SK-N-SH treated with all-trans-retinoic acid at 6 μM for 48 hours (cell line): ENCODE measurements around the gene PHF23.

Experiments used
- ARNTL ChIP-seq: fragments of 450-650 bp; formaldehyde crosslinking; IDR thresholded peaks from 2 replicates; pipeline ENCODE4 v1.5.0; 2020; ENCODE audit warnings: low read depth, mild to moderate bottlenecking, moderate library complexity, borderline replicate concordance
- ESRRG ChIP-seq: fragments of 250-450 bp; sonication (Bioruptor Pico); IDR thresholded peaks from 2 replicates; pipeline ENCODE4 v1.6.1; 2021; ENCODE audit warnings: mild to moderate bottlenecking
- PPARA ChIP-seq: fragments of 250-450 bp; sonication (Bioruptor Pico); IDR thresholded peaks from 2 replicates; pipeline ENCODE4 v1.5.0; 2020; ENCODE audit warnings: mild to moderate bottlenecking, borderline replicate concordance
- TCF4 ChIP-seq: fragments of 250-450 bp; sonication (Bioruptor Pico); IDR thresholded peaks from 2 replicates; pipeline ENCODE4 v1.8.0; 2021; ENCODE audit warnings: mild to moderate bottlenecking, moderate library complexity, borderline replicate concordance
- TOX ChIP-seq: fragments of 250-450 bp; sonication (Bioruptor Pico); IDR thresholded peaks from 2 replicates; pipeline ENCODE4 v1.8.0; 2021; ENCODE audit warnings: mild to moderate bottlenecking, moderate library complexity, borderline replicate concordance
- ZC3H10 ChIP-seq: fragments of 250-450 bp; sonication (Bioruptor Pico); IDR thresholded peaks from 2 replicates; pipeline ENCODE4 v1.5.1; 2021; ENCODE audit warnings: mild to moderate bottlenecking, moderate library complexity
- ZFP3 ChIP-seq: fragments of 250-450 bp; sonication (Bioruptor Pico); IDR thresholded peaks from 2 replicates; pipeline ENCODE4 v1.5.0; 2020; ENCODE audit warnings: mild to moderate bottlenecking, moderate library complexity
- ZNF565 ChIP-seq: fragments of 450-650 bp; formaldehyde crosslinking; conservative IDR thresholded peaks from 2 replicates; pipeline ENCODE4 v1.5.0; 2020; ENCODE audit warnings: low read depth, mild to moderate bottlenecking, moderate library complexity
- ZNF8 ChIP-seq: fragments of 450-650 bp; formaldehyde crosslinking; IDR thresholded peaks from 2 replicates; pipeline ENCODE4 v1.5.0; 2020; ENCODE audit warnings: mild to moderate bottlenecking, moderate library complexity
- TF ChIP-seq, protein P1 (sequence below): fragments of 250-450 bp; sonication (Bioruptor Pico); IDR thresholded peaks from 2 replicates; pipeline ENCODE4 v1.5.1; 2020; ENCODE audit warnings: low read depth, mild to moderate bottlenecking, moderate library complexity
- TF ChIP-seq, protein P2 (sequence below): fragments of 250-450 bp; sonication (Bioruptor Pico); IDR thresholded peaks from 2 replicates; pipeline ENCODE4 v1.8.0; 2020; ENCODE audit warnings: mild to moderate bottlenecking, moderate library complexity, borderline replicate concordance
- TF ChIP-seq, protein P3 (sequence below): fragments of 250-450 bp; sonication (Bioruptor Pico); IDR thresholded peaks from 2 replicates; pipeline ENCODE4 v1.5.0; 2020; ENCODE audit warnings: mild to moderate bottlenecking, moderate library complexity
- TF ChIP-seq, protein P4 (sequence below): fragments of 250-450 bp; sonication (Bioruptor Pico); IDR thresholded peaks from 2 replicates; pipeline ENCODE4 v1.5.1; 2021; ENCODE audit warnings: mild to moderate bottlenecking, moderate library complexity

DNA sequence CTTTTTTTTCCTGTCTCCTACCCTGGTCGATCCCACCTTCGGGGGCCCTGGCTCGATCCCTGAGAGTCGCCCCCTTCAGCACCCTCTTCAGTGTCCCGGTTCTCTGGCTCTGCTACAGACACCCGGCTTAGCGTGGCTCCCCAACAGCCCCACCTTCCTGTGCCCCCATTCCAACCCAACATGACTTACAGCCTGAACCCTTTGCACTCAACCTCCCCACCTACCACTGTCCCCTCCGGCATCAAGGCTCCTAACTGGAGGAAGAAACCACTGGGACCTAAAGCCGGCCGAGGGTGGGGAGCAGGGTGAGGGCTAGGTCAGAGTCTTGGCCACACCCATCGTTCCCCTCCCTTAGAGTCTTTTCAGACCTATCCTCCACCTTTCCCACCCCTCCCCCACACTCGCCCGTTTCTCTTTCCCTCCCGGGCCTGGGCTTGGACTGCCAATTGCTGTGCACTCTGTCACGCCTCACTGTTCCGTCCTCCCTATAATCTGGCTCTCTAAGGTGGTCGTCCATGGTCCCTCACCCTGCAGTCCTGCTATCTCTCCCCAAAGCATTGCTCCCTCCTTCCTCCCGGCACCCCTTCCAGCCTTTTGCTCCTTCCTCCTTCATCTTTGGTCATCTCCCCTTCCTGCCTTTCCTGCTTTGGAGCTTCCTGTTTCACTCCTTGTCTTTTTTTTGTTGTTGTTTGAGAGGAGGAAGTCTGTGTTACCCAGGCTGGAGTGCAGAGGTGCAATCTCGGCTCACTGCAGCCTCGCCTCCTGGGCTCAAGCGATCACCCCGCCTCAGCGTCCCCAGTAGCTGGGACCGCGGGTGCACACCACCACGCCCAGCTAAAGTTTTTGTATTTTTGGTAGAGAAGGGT is 23.9 kb upstream of the PHF23 start:
- TF ChIP-seq, protein P1, sequence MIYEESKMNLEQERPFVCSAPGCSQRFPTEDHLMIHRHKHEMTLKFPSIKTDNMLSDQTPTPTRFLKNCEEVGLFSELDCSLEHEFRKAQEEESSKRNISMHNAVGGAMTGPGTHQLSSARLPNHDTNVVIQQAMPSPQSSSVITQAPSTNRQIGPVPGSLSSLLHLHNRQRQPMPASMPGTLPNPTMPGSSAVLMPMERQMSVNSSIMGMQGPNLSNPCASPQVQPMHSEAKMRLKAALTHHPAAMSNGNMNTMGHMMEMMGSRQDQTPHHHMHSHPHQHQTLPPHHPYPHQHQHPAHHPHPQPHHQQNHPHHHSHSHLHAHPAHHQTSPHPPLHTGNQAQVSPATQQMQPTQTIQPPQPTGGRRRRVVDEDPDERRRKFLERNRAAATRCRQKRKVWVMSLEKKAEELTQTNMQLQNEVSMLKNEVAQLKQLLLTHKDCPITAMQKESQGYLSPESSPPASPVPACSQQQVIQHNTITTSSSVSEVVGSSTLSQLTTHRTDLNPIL (CRISPR knock-in tag) = no peak
- TF ChIP-seq, protein P2, sequence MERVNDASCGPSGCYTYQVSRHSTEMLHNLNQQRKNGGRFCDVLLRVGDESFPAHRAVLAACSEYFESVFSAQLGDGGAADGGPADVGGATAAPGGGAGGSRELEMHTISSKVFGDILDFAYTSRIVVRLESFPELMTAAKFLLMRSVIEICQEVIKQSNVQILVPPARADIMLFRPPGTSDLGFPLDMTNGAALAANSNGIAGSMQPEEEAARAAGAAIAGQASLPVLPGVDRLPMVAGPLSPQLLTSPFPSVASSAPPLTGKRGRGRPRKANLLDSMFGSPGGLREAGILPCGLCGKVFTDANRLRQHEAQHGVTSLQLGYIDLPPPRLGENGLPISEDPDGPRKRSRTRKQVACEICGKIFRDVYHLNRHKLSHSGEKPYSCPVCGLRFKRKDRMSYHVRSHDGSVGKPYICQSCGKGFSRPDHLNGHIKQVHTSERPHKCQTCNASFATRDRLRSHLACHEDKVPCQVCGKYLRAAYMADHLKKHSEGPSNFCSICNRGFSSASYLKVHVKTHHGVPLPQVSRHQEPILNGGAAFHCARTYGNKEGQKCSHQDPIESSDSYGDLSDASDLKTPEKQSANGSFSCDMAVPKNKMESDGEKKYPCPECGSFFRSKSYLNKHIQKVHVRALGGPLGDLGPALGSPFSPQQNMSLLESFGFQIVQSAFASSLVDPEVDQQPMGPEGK (CRISPR knock-in tag) = no peak
- TF ChIP-seq, protein P3, sequence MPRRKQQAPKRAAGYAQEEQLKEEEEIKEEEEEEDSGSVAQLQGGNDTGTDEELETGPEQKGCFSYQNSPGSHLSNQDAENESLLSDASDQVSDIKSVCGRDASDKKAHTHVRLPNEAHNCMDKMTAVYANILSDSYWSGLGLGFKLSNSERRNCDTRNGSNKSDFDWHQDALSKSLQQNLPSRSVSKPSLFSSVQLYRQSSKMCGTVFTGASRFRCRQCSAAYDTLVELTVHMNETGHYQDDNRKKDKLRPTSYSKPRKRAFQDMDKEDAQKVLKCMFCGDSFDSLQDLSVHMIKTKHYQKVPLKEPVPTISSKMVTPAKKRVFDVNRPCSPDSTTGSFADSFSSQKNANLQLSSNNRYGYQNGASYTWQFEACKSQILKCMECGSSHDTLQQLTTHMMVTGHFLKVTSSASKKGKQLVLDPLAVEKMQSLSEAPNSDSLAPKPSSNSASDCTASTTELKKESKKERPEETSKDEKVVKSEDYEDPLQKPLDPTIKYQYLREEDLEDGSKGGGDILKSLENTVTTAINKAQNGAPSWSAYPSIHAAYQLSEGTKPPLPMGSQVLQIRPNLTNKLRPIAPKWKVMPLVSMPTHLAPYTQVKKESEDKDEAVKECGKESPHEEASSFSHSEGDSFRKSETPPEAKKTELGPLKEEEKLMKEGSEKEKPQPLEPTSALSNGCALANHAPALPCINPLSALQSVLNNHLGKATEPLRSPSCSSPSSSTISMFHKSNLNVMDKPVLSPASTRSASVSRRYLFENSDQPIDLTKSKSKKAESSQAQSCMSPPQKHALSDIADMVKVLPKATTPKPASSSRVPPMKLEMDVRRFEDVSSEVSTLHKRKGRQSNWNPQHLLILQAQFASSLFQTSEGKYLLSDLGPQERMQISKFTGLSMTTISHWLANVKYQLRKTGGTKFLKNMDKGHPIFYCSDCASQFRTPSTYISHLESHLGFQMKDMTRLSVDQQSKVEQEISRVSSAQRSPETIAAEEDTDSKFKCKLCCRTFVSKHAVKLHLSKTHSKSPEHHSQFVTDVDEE (CRISPR knock-in tag) = no peak
- TF ChIP-seq PPARA (CRISPR knock-in tag) (no peak), ZC3H10 (no peak), ARNTL (CRISPR knock-in tag) (no peak), TOX (no peak), ZNF565 (CRISPR knock-in tag) (no peak), ZFP3 (CRISPR knock-in tag) (no peak), ESRRG (CRISPR knock-in tag) (no peak), TCF4 (no peak), ZNF8 (no peak)
- TF ChIP-seq, protein P4, sequence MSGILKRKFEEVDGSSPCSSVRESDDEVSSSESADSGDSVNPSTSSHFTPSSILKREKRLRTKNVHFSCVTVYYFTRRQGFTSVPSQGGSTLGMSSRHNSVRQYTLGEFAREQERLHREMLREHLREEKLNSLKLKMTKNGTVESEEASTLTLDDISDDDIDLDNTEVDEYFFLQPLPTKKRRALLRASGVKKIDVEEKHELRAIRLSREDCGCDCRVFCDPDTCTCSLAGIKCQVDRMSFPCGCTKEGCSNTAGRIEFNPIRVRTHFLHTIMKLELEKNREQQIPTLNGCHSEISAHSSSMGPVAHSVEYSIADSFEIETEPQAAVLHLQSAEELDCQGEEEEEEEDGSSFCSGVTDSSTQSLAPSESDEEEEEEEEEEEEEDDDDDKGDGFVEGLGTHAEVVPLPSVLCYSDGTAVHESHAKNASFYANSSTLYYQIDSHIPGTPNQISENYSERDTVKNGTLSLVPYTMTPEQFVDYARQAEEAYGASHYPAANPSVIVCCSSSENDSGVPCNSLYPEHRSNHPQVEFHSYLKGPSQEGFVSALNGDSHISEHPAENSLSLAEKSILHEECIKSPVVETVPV = no peak
